ENCODE measurements around the gene GLRA1.
A peak's percentile ranks its signal among the peaks of the same experiment; 100 is the strongest.
"Not testable (repeated sequence)": the region's sequence is repeated elsewhere in the genome, so short reads cannot be mapped to it uniquely, and the experiment has no call there.

The GLRA1 gene

GRCh38 chr5:151917904-151918303, 6.7 kb downstream of the GLRA1 start:
- no peak for DNase-seq (ENCODE audit: low spot score)

GRCh38 chr5:151913425-151913824, 11.2 kb downstream of the GLRA1 start:
- no peak for DNase-seq (ENCODE audit: low spot score)

- DNase-seq (ENCODE audit: low spot score): no peak
Observed at GRCh38 chr5:151912360-151912759, 12.3 kb downstream of the GLRA1 start.

GRCh38 chr5:151911011-151911410, 13.6 kb downstream of the GLRA1 start:
- no peak for DNase-seq (ENCODE audit: low spot score)

GRCh38 chr5:151909628-151910027, 15.0 kb downstream of the GLRA1 start:
- no peak for DNase-seq (ENCODE audit: low spot score)

GRCh38 chr5:151906246-151906645, 18.4 kb downstream of the GLRA1 start:
- no peak for DNase-seq (ENCODE audit: low spot score)

- no peak for DNase-seq (ENCODE audit: low spot score)
Observed at GRCh38 chr5:151905557-151905961, 19.1 kb downstream of the GLRA1 start.

- no peak for DNase-seq (ENCODE audit: low spot score)
Observed at GRCh38 chr5:151904909-151905308, 19.7 kb downstream of the GLRA1 start.

GRCh38 chr5:151904127-151904526, 20.5 kb downstream of the GLRA1 start:
- no peak for DNase-seq (ENCODE audit: low spot score)

- DNase-seq (ENCODE audit: low spot score): no peak
Observed at GRCh38 chr5:151903243-151903653, 21.4 kb downstream of the GLRA1 start.

- DNase-seq (ENCODE audit: low spot score): no peak
Observed at GRCh38 chr5:151902215-151902614, 22.4 kb downstream of the GLRA1 start.

GRCh38 chr5:151901611-151902010, 23.0 kb downstream of the GLRA1 start:
- no peak for DNase-seq (ENCODE audit: low spot score)

- DNase-seq (ENCODE audit: low spot score): no peak
Observed at GRCh38 chr5:151900891-151901290, 23.8 kb downstream of the GLRA1 start.

- no peak for DNase-seq (ENCODE audit: low spot score)
Observed at GRCh38 chr5:151899399-151899798, 25.3 kb downstream of the GLRA1 start.

GRCh38 chr5:151897896-151898295, 26.8 kb downstream of the GLRA1 start:
- DNase-seq (ENCODE audit: low spot score): no peak

- DNase-seq (ENCODE audit: low spot score): no peak
Observed at GRCh38 chr5:151897020-151897552, 27.6 kb downstream of the GLRA1 start.

- peak; percentile 9 for DNase-seq (ENCODE audit: low spot score)
Observed at GRCh38 chr5:151896031-151896691, 28.5 kb downstream of the GLRA1 start.

GRCh38 chr5:151895660-151896030, 29.0 kb downstream of the GLRA1 start:
- DNase-seq (ENCODE audit: low spot score): no peak

GRCh38 chr5:151893485-151893884, 31.2 kb downstream of the GLRA1 start:
- not testable (repeated sequence) for DNase-seq (ENCODE audit: low spot score)

GRCh38 chr5:151892393-151892792, 32.3 kb downstream of the GLRA1 start:
- no peak for DNase-seq (ENCODE audit: low spot score)

GRCh38 chr5:151890299-151890698, 34.4 kb downstream of the GLRA1 start:
- no peak for DNase-seq (ENCODE audit: low spot score)

- DNase-seq (ENCODE audit: low spot score): no peak
Observed at GRCh38 chr5:151889614-151890013, 35.0 kb downstream of the GLRA1 start.

GRCh38 chr5:151886546-151887275, 37.9 kb downstream of the GLRA1 start:
- no peak for DNase-seq (ENCODE audit: low spot score)

All from AG08396 (cell line).